HCT116 (cell line): ENCODE results near the gene EYA2. TPM values are rescaled to one million over a fixed set of nuclear protein-coding genes. Genes with fewer than 3 reads are reported as not detected.

Experiments
- ATAC-seq: fragments of 200-7000 bp; cut with Tn5 transposase; 2 replicates; pipeline ENCODE4 v1.9.1; 2020; ENCODE audit warnings: mild to moderate bottlenecking, moderate library complexity
- BruUV-seq: library from RNA; stranded (reverse); fragments of 400-500 nt; replicated peaks from 2 replicates; lab custom pipeline; 2021; lab: Mats Ljungman, UMichigan
- CTCF ChIA-PET: fragments of 300-600 bp; sonication (Branson Sonifier 250); formaldehyde crosslinking; loops from one replicate; lab custom pipeline; 2021; ENCODE audit warnings: antibody characterized with exemption; lab: Charles Lee
- POLR2A ChIA-PET: fragments of 300-600, 350-600 bp; sonication (Branson Sonifier 250); formaldehyde crosslinking; loops from one replicate; lab custom pipeline; 2021; ENCODE audit warnings: antibody characterized with exemption; lab: Charles Lee
- RAD21 ChIA-PET, 2 experiments: fragments of 300-600 bp; sonication (Branson Sonifier 250); formaldehyde crosslinking; loops; one replicate each; lab custom pipeline; 2023; ENCODE audit warnings: low total read pairs in 2 of 2; ENCODE audit not compliant: uncharacterized antibody in 2 of 2, unreplicated experiment in 2 of 2, low non-redundant PET in 1 of 2; lab: Charles Lee
- DNase-seq: peaks from one replicate; pipeline ENCODE4 v3.0.0-alpha.2; 2010; ENCODE audit warnings: low read depth, low spot score
- H2AFZ ChIP-seq: fragments of 200-600 bp; shearing (Covaris generic), sonication (generic); 2 replicates; pipeline ENCODE4 v1.6.1; 2017; ENCODE audit warnings: low read depth, mixed run types, mixed read lengths, antibody characterized with exemption, low read length; ENCODE audit not compliant: poor library complexity, severe bottlenecking
- H3K27ac ChIP-seq: 2 replicates; pipeline ENCODE4 v1.5.1; 2012; ENCODE audit warnings: low read depth, low read length
- H3K27me3 ChIP-seq: fragments of 200-600 bp; sonication (generic); 2 replicates; pipeline ENCODE4 v1.6.1; 2016; ENCODE audit warnings: mixed run types, low read length, mixed read lengths; ENCODE audit not compliant: insufficient read depth
- H3K36me3 ChIP-seq, 2 experiments: fragments of 200-500 bp in 1 of 2; fragments of 200-600 bp in 1 of 2; sonication (Bioruptor generic) in 1 of 2; sonication (generic) in 1 of 2; 2 replicates each; pipeline versions ENCODE4 v1.5.1 to v1.6.1; 2014 to 2016; ENCODE audit warnings: low read length in 2 of 2, inconsistent platforms in 1 of 2, mixed read lengths in 1 of 2, mixed run types in 1 of 2; ENCODE audit not compliant: insufficient read depth in 2 of 2, control insufficient read depth in 1 of 2
- H3K4me1 ChIP-seq, 2 experiments: fragments of 200-600 bp in 1 of 2; sonication (generic) in 1 of 2; 2 replicates each; pipeline versions ENCODE4 v1.5.1 to v1.6.1; 2012 to 2017; ENCODE audit warnings: low read length in 2 of 2, inconsistent platforms in 1 of 2, mild to moderate bottlenecking in 1 of 2, mixed read lengths in 1 of 2, mixed run types in 1 of 2, moderate library complexity in 1 of 2; ENCODE audit not compliant: insufficient read depth in 2 of 2, control insufficient read depth in 1 of 2
- H3K4me2 ChIP-seq: fragments of 200-600 bp; sonication (generic); 2 replicates; pipeline ENCODE4 v1.6.1; 2017; ENCODE audit warnings: mixed run types, low read length, mixed read lengths
- H3K4me3 ChIP-seq, 2 experiments: fragments of 200-600 bp in 1 of 2; sonication (generic) in 1 of 2; replicated peaks in 1 of 2; 2 replicates each; pipeline ENCODE4 v1.5.1; 2011 to 2016; ENCODE audit warnings: low read length in 2 of 2, control low read depth in 1 of 2, low read depth in 1 of 2, mild to moderate bottlenecking in 1 of 2, mixed read lengths in 1 of 2, mixed run types in 1 of 2
- H3K79me2 ChIP-seq: fragments of 200-600 bp; sonication (generic); 2 replicates; pipeline ENCODE4 v1.6.1; 2017; ENCODE audit warnings: mild to moderate bottlenecking, mixed run types, low read length, moderate library complexity, mixed read lengths; ENCODE audit not compliant: insufficient read depth
- H3K9ac ChIP-seq: fragments of 200-600 bp; sonication (generic); 2 replicates; pipeline ENCODE4 v1.6.1; 2016; ENCODE audit warnings: low read length, mixed read lengths
- H3K9me2 ChIP-seq: fragments of 200-600 bp; sonication (generic), shearing (Covaris generic); 2 replicates; pipeline ENCODE4 v1.6.1; 2017; ENCODE audit warnings: mixed run types, mild to moderate bottlenecking, moderate library complexity; ENCODE audit not compliant: insufficient read depth
- H3K9me3 ChIP-seq, 2 experiments: fragments of 200-500 bp in 1 of 2; fragments of 200-600 bp in 1 of 2; sonication (Bioruptor generic) in 1 of 2; sonication (generic) in 1 of 2; 2 replicates each; pipeline ENCODE4 v1.6.1; 2014 to 2017; ENCODE audit warnings: low read length in 2 of 2, mixed read lengths in 2 of 2, inconsistent platforms in 1 of 2, low read depth in 1 of 2, mild to moderate bottlenecking in 1 of 2, mixed run types in 1 of 2, moderate library complexity in 1 of 2; ENCODE audit not compliant: control insufficient read depth in 1 of 2, insufficient read depth in 1 of 2
- H4K20me1 ChIP-seq: fragments of 200-600 bp; sonication (generic), shearing (Covaris generic); 2 replicates; pipeline ENCODE4 v1.6.1; 2017; ENCODE audit warnings: mixed run types, mild to moderate bottlenecking, moderate library complexity; ENCODE audit not compliant: insufficient read depth
- CBX3 ChIP-seq: IDR thresholded peaks from 2 replicates; pipeline ENCODE4 v1.6.1; 2012; ENCODE audit warnings: low read depth
- CEBPB ChIP-seq: IDR thresholded peaks from 2 replicates; pipeline ENCODE4 v1.6.1; 2012; ENCODE audit warnings: low read depth
- EGR1 ChIP-seq: IDR thresholded peaks from 2 replicates; pipeline ENCODE4 v1.6.1; 2012; ENCODE audit warnings: low read depth
- ELF1 ChIP-seq: IDR thresholded peaks from 2 replicates; pipeline ENCODE4 v1.6.1; 2012; ENCODE audit warnings: low read depth, borderline replicate concordance
- EZH2 ChIP-seq: fragments of 200-600 bp; sonication (generic); IDR thresholded peaks from 2 replicates; pipeline ENCODE4 v1.6.1; 2017; ENCODE audit warnings: antibody characterized with exemption, mixed run types
- FOSL1 ChIP-seq: IDR thresholded peaks from 2 replicates; pipeline ENCODE4 v1.6.1; 2012; ENCODE audit warnings: low read depth
- JUND ChIP-seq: IDR thresholded peaks from 2 replicates; pipeline ENCODE4 v1.6.1; 2012
- MAX ChIP-seq: IDR thresholded peaks from 2 replicates; pipeline ENCODE4 v1.6.1; 2012
- POLR2A ChIP-seq: IDR thresholded peaks from 2 replicates; pipeline ENCODE4 v1.7.0; 2011; ENCODE audit warnings: borderline replicate concordance; ENCODE audit not compliant: insufficient read depth, insufficient read length; ENCODE audit errors: extremely low read depth
- POLR2AphosphoS5 ChIP-seq: IDR thresholded peaks from 2 replicates; pipeline ENCODE4 v1.6.1; 2011; ENCODE audit warnings: mild to moderate bottlenecking, low read depth, low read length, moderate library complexity
- RAD21 ChIP-seq: IDR thresholded peaks from 2 replicates; pipeline ENCODE4 v1.6.1; 2012; ENCODE audit warnings: low read depth, mild to moderate bottlenecking
- REST ChIP-seq: IDR thresholded peaks from 2 replicates; pipeline ENCODE4 v1.6.1; 2012; ENCODE audit warnings: low read depth
- SP1 ChIP-seq: IDR thresholded peaks from 2 replicates; pipeline ENCODE4 v1.6.1; 2012; ENCODE audit warnings: low read depth
- YY1 ChIP-seq: IDR thresholded peaks from 2 replicates; pipeline ENCODE4 v1.6.1; 2011; ENCODE audit warnings: low read length, low read depth, moderate library complexity, mild to moderate bottlenecking; ENCODE audit not compliant: insufficient replicate concordance; ENCODE audit errors: extremely low read depth
- ZFX ChIP-seq: fragments of 450-650 bp; IDR thresholded peaks from 2 replicates; pipeline ENCODE4 v1.6.1; 2017
- ZNF274 ChIP-seq: fragments of 200-500 bp; sonication (Bioruptor generic); IDR thresholded peaks from 2 replicates; pipeline ENCODE4 v1.6.1; 2014; ENCODE audit warnings: mild to moderate bottlenecking, low read depth, low read length, inconsistent platforms
- intact Hi-C: fragments of 100-400 bp; cut with micrococcal nuclease; formaldehyde crosslinking; loops from 2 replicates; pipeline ENCODE4 v1.10.0; 2022
- total RNA-seq: library from RNA; stranded (reverse); gene quantifications from one replicate; pipeline ENCODE4 v1.2.1, GENCODE V29; 2021; ENCODE audit not compliant: unreplicated experiment
- TF ChIP-seq, protein P1 (sequence below), 3 experiments: fragments of 200-600 bp in 1 of 3; sonication (generic) in 1 of 3; IDR thresholded peaks in 2 of 3; conservative IDR thresholded peaks in 1 of 3; 2 replicates each; pipeline ENCODE4 v1.5.1; 2012 to 2017; ENCODE audit warnings: low read depth in 2 of 3, low read length in 2 of 3, antibody characterized with exemption in 1 of 3, borderline replicate concordance in 1 of 3, control low read depth in 1 of 3, mild to moderate bottlenecking in 1 of 3, mixed read lengths in 1 of 3, mixed run types in 1 of 3, moderate library complexity in 1 of 3; ENCODE audit not compliant: insufficient read depth in 1 of 3
- TF ChIP-seq, protein P2 (sequence below): IDR thresholded peaks from 2 replicates; pipeline ENCODE4 v1.6.1; 2012

The EYA2 gene
- total RNA-seq, 1 experiment from 2014 or later: not detected

- TF ChIP-seq REST (no peak), FOSL1 (no peak), EGR1 (no peak), ELF1 (no peak), YY1 (no peak), POLR2A (no peak)
Measured at GRCh38 chr20:47142774-47143170, 248.1 kb downstream of the EYA2 start (continued).

GRCh38 chr20:47143657-47144056 is 249.0 kb downstream of the EYA2 start:
- intact Hi-C loops: no loop called here
- H3K9me3 ChIP-seq: peaks cover 0 to 10% of the 10 kb centered on the region in 2 experiments; a peak in 1 of 4 replicates
- no peaks in the 10 kb centered on the region for H4K20me1 ChIP-seq
- ChIA-PET CTCF (no interaction called here), RAD21 (no interaction called here), POLR2A (no interaction called here)
- no peak overlapping the region for H3K9ac ChIP-seq
- H3K27me3 ChIP-seq: no peaks in the 10 kb centered on the region
- BruUV-seq: no TSS peak
- TF ChIP-seq, protein P1, sequence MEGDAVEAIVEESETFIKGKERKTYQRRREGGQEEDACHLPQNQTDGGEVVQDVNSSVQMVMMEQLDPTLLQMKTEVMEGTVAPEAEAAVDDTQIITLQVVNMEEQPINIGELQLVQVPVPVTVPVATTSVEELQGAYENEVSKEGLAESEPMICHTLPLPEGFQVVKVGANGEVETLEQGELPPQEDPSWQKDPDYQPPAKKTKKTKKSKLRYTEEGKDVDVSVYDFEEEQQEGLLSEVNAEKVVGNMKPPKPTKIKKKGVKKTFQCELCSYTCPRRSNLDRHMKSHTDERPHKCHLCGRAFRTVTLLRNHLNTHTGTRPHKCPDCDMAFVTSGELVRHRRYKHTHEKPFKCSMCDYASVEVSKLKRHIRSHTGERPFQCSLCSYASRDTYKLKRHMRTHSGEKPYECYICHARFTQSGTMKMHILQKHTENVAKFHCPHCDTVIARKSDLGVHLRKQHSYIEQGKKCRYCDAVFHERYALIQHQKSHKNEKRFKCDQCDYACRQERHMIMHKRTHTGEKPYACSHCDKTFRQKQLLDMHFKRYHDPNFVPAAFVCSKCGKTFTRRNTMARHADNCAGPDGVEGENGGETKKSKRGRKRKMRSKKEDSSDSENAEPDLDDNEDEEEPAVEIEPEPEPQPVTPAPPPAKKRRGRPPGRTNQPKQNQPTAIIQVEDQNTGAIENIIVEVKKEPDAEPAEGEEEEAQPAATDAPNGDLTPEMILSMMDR (IDR thresholded peaks at IDR 0.05 in 2 of 3, conservative IDR thresholded peaks at IDR 0.05 in 1 of 3; ENCODE audit: borderline replicate concordance in 1 of 3, insufficient read depth in 1 of 3, low read depth in 2 of 3, low read length in 2 of 3): no peak
- no peak for TF ChIP-seq MAX
- TF ChIP-seq, protein P2, sequence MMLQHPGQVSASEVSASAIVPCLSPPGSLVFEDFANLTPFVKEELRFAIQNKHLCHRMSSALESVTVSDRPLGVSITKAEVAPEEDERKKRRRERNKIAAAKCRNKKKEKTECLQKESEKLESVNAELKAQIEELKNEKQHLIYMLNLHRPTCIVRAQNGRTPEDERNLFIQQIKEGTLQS: no peak
- TF ChIP-seq EGR1: no peak
- no peak for TF ChIP-seq ZNF274
- no peak for TF ChIP-seq CBX3
- TF ChIP-seq SP1: no peak
- TF ChIP-seq EZH2: no peak
- no peak for TF ChIP-seq CEBPB
- no peak for TF ChIP-seq REST
- TF ChIP-seq ZFX: no peak
- no peak for TF ChIP-seq POLR2AphosphoS5
- no peak for TF ChIP-seq RAD21
- TF ChIP-seq JUND: no peak
- H3K79me2 ChIP-seq: no peaks in the 10 kb centered on the region
- H3K36me3 ChIP-seq: no peaks in the 10 kb centered on the region
- H3K4me1 ChIP-seq: peaks cover 2 to 6% of the 10 kb centered on the region in 2 experiments; a peak in 2 of 4 replicates
- DNase-seq (no peak), ATAC-seq (no peak)
- no peak overlapping the region for H2AFZ ChIP-seq
- H3K4me2 ChIP-seq: no peak overlapping the region
- no peak overlapping the region for H3K4me3 ChIP-seq
- H3K9me2 ChIP-seq: no peaks in the 10 kb centered on the region
- H3K27ac ChIP-seq: no peak overlapping the region
